HCT116 (cell line): ENCODE results near the gene TAGLN. TPM values are rescaled to one million over a fixed set of nuclear protein-coding genes. Genes with fewer than 3 reads are reported as not detected.

Source experiments
- ATAC-seq: fragments of 200-7000 bp; cut with Tn5 transposase; 2 replicates; pipeline ENCODE4 v1.9.1; 2020; ENCODE audit warnings: mild to moderate bottlenecking, moderate library complexity
- BruUV-seq: library from RNA; stranded (reverse); fragments of 400-500 nt; replicated peaks from 2 replicates; lab custom pipeline; 2021; lab: Mats Ljungman, UMichigan
- CTCF ChIA-PET: fragments of 300-600 bp; sonication (Branson Sonifier 250); formaldehyde crosslinking; loops from one replicate; lab custom pipeline; 2021; ENCODE audit warnings: antibody characterized with exemption; lab: Charles Lee
- POLR2A ChIA-PET: fragments of 300-600, 350-600 bp; sonication (Branson Sonifier 250); formaldehyde crosslinking; loops from one replicate; lab custom pipeline; 2021; ENCODE audit warnings: antibody characterized with exemption; lab: Charles Lee
- RAD21 ChIA-PET, 2 experiments: fragments of 300-600 bp; sonication (Branson Sonifier 250); formaldehyde crosslinking; loops; one replicate each; lab custom pipeline; 2023; ENCODE audit warnings: low total read pairs in 2 of 2; ENCODE audit not compliant: uncharacterized antibody in 2 of 2, unreplicated experiment in 2 of 2, low non-redundant PET in 1 of 2; lab: Charles Lee
- DNase-seq: peaks from one replicate; pipeline ENCODE4 v3.0.0-alpha.2; 2010; ENCODE audit warnings: low read depth, low spot score
- H2AFZ ChIP-seq: fragments of 200-600 bp; shearing (Covaris generic), sonication (generic); 2 replicates; pipeline ENCODE4 v1.6.1; 2017; ENCODE audit warnings: low read depth, mixed run types, mixed read lengths, antibody characterized with exemption, low read length; ENCODE audit not compliant: poor library complexity, severe bottlenecking
- H3K27ac ChIP-seq: 2 replicates; pipeline ENCODE4 v1.5.1; 2012; ENCODE audit warnings: low read depth, low read length
- H3K27me3 ChIP-seq: fragments of 200-600 bp; sonication (generic); 2 replicates; pipeline ENCODE4 v1.6.1; 2016; ENCODE audit warnings: mixed run types, low read length, mixed read lengths; ENCODE audit not compliant: insufficient read depth
- H3K36me3 ChIP-seq, 2 experiments: fragments of 200-500 bp in 1 of 2; fragments of 200-600 bp in 1 of 2; sonication (Bioruptor generic) in 1 of 2; sonication (generic) in 1 of 2; 2 replicates each; pipeline versions ENCODE4 v1.5.1 to v1.6.1; 2014 to 2016; ENCODE audit warnings: low read length in 2 of 2, inconsistent platforms in 1 of 2, mixed read lengths in 1 of 2, mixed run types in 1 of 2; ENCODE audit not compliant: insufficient read depth in 2 of 2, control insufficient read depth in 1 of 2
- H3K4me1 ChIP-seq, 2 experiments: fragments of 200-600 bp in 1 of 2; sonication (generic) in 1 of 2; 2 replicates each; pipeline versions ENCODE4 v1.5.1 to v1.6.1; 2012 to 2017; ENCODE audit warnings: low read length in 2 of 2, inconsistent platforms in 1 of 2, mild to moderate bottlenecking in 1 of 2, mixed read lengths in 1 of 2, mixed run types in 1 of 2, moderate library complexity in 1 of 2; ENCODE audit not compliant: insufficient read depth in 2 of 2, control insufficient read depth in 1 of 2
- H3K4me2 ChIP-seq: fragments of 200-600 bp; sonication (generic); 2 replicates; pipeline ENCODE4 v1.6.1; 2017; ENCODE audit warnings: mixed run types, low read length, mixed read lengths
- H3K4me3 ChIP-seq, 2 experiments: fragments of 200-600 bp in 1 of 2; sonication (generic) in 1 of 2; replicated peaks in 1 of 2; 2 replicates each; pipeline ENCODE4 v1.5.1; 2011 to 2016; ENCODE audit warnings: low read length in 2 of 2, control low read depth in 1 of 2, low read depth in 1 of 2, mild to moderate bottlenecking in 1 of 2, mixed read lengths in 1 of 2, mixed run types in 1 of 2
- H3K79me2 ChIP-seq: fragments of 200-600 bp; sonication (generic); 2 replicates; pipeline ENCODE4 v1.6.1; 2017; ENCODE audit warnings: mild to moderate bottlenecking, mixed run types, low read length, moderate library complexity, mixed read lengths; ENCODE audit not compliant: insufficient read depth
- H3K9ac ChIP-seq: fragments of 200-600 bp; sonication (generic); 2 replicates; pipeline ENCODE4 v1.6.1; 2016; ENCODE audit warnings: low read length, mixed read lengths
- H3K9me2 ChIP-seq: fragments of 200-600 bp; sonication (generic), shearing (Covaris generic); 2 replicates; pipeline ENCODE4 v1.6.1; 2017; ENCODE audit warnings: mixed run types, mild to moderate bottlenecking, moderate library complexity; ENCODE audit not compliant: insufficient read depth
- H3K9me3 ChIP-seq, 2 experiments: fragments of 200-500 bp in 1 of 2; fragments of 200-600 bp in 1 of 2; sonication (Bioruptor generic) in 1 of 2; sonication (generic) in 1 of 2; 2 replicates each; pipeline ENCODE4 v1.6.1; 2014 to 2017; ENCODE audit warnings: low read length in 2 of 2, mixed read lengths in 2 of 2, inconsistent platforms in 1 of 2, low read depth in 1 of 2, mild to moderate bottlenecking in 1 of 2, mixed run types in 1 of 2, moderate library complexity in 1 of 2; ENCODE audit not compliant: control insufficient read depth in 1 of 2, insufficient read depth in 1 of 2
- H4K20me1 ChIP-seq: fragments of 200-600 bp; sonication (generic), shearing (Covaris generic); 2 replicates; pipeline ENCODE4 v1.6.1; 2017; ENCODE audit warnings: mixed run types, mild to moderate bottlenecking, moderate library complexity; ENCODE audit not compliant: insufficient read depth
- CBX3 ChIP-seq: IDR thresholded peaks from 2 replicates; pipeline ENCODE4 v1.6.1; 2012; ENCODE audit warnings: low read depth
- CTCF ChIP-seq, 3 experiments: fragments of 200-600 bp in 1 of 3; sonication (generic) in 1 of 3; IDR thresholded peaks in 2 of 3; conservative IDR thresholded peaks in 1 of 3; 2 replicates each; pipeline ENCODE4 v1.5.1; 2012 to 2017; ENCODE audit warnings: low read depth in 2 of 3, low read length in 2 of 3, antibody characterized with exemption in 1 of 3, borderline replicate concordance in 1 of 3, control low read depth in 1 of 3, mild to moderate bottlenecking in 1 of 3, mixed read lengths in 1 of 3, mixed run types in 1 of 3, moderate library complexity in 1 of 3; ENCODE audit not compliant: insufficient read depth in 1 of 3
- EZH2phosphoT487 ChIP-seq: fragments of 200-600 bp; IDR thresholded peaks from 2 replicates; pipeline ENCODE4 v1.6.1; 2018; ENCODE audit warnings: antibody characterized with exemption, borderline replicate concordance
- FOSL1 ChIP-seq: IDR thresholded peaks from 2 replicates; pipeline ENCODE4 v1.6.1; 2012; ENCODE audit warnings: low read depth
- MAX ChIP-seq: IDR thresholded peaks from 2 replicates; pipeline ENCODE4 v1.6.1; 2012
- REST ChIP-seq: IDR thresholded peaks from 2 replicates; pipeline ENCODE4 v1.6.1; 2012; ENCODE audit warnings: low read depth
- SP1 ChIP-seq: IDR thresholded peaks from 2 replicates; pipeline ENCODE4 v1.6.1; 2012; ENCODE audit warnings: low read depth
- YY1 ChIP-seq: IDR thresholded peaks from 2 replicates; pipeline ENCODE4 v1.6.1; 2011; ENCODE audit warnings: low read length, low read depth, moderate library complexity, mild to moderate bottlenecking; ENCODE audit not compliant: insufficient replicate concordance; ENCODE audit errors: extremely low read depth
- ZFX ChIP-seq: fragments of 450-650 bp; IDR thresholded peaks from 2 replicates; pipeline ENCODE4 v1.6.1; 2017
- intact Hi-C: fragments of 100-400 bp; cut with micrococcal nuclease; formaldehyde crosslinking; loops from 2 replicates; pipeline ENCODE4 v1.10.0; 2022
- total RNA-seq: library from RNA; stranded (reverse); gene quantifications from one replicate; pipeline ENCODE4 v1.2.1, GENCODE V29; 2021; ENCODE audit not compliant: unreplicated experiment

The TAGLN gene
- total RNA-seq, 1 experiment from 2014 or later, result 10.0 TPM

- TF ChIP-seq REST (no peak), MAX (peak; percentile 6), FOSL1 (no peak), SP1 (no peak)
Observed at GRCh38 chr11:117232092-117232878, 33.1 kb downstream of the TAGLN start, which contains the start of gene RNF214 (continued).

GRCh38 chr11:117232911-117233409 lies 33.8 kb downstream of the TAGLN start:
- Histone ChIP-seq H3K79me2 (peaks cover 34% of the 10 kb centered on the region), H4K20me1 (no peaks in the 10 kb centered on the region), H3K36me3 (peaks cover 0 to 5% of the 10 kb centered on the region in 2 experiments; a peak in 3 of 4 replicates), H3K27me3 (no peaks in the 10 kb centered on the region), H3K4me2 (peak overlapping the region; percentile 84), H2AFZ (no peak overlapping the region), H3K9me2 (no peaks in the 10 kb centered on the region), H3K4me1 (peaks cover 14 to 20% of the 10 kb centered on the region in 2 experiments; a peak in 3 of 4 replicates), H3K4me3 (peak overlapping the region; percentile 69 to 80), H3K9me3 (no peaks in the 10 kb centered on the region), H3K9ac (peak overlapping the region; percentile 82), H3K27ac (peak overlapping the region; percentile 52; the same call in 1 of the 2 replicates)
- ATAC-seq (peak; percentile 20), DNase-seq (no peak)
- TF ChIP-seq ZFX, result no peak
- no peak for TF ChIP-seq MAX
- no peak for TF ChIP-seq CBX3
- no peak for TF ChIP-seq EZH2phosphoT487
- TF ChIP-seq CTCF (IDR thresholded peaks at IDR 0.05 in 2 of 3, conservative IDR thresholded peaks at IDR 0.05 in 1 of 3; ENCODE audit: borderline replicate concordance in 1 of 3, insufficient read depth in 1 of 3, low read depth in 2 of 3, low read length in 2 of 3), result no peak
- TF ChIP-seq YY1, result no peak
- CTCF ChIA-PET, result interaction anchor here (0.7 to 2.2 kb wide), 3 partner anchors 11 to 94 kb away, joined by 3 to 10 read pairs (median 4); partner anchors contain the start of gene CEP164
- RAD21 ChIA-PET, result no interaction called here
- POLR2A ChIA-PET, result no interaction called here
- intact Hi-C loops, result loop anchor here (1.0 to 2.0 kb wide), 2 partner anchors 83 to 584 kb away; partner anchors contain the start of gene BACE1
- no TSS peak for BruUV-seq
